ENCODE measurements around the gene EFCAB11. TPM values are rescaled to one million over a fixed set of nuclear protein-coding genes. Genes with fewer than 3 reads are reported as not detected.

EFCAB11 gene
- total RNA-seq, 5 donors from 2014 or later (not counting 1 experiment from before 2014, with no cell fraction given) = 1.1 to 2.4 (median 1.5) TPM

- Histone ChIP-seq H3K9me3 (no peaks in the 10 kb centered on the region), H3K4me1 (ENCODE audit: control insufficient read depth in 1 of 2, extremely low read depth in 1 of 2, insufficient read depth in 2 of 2, low read length in 2 of 2) (peaks cover 0 to 2% of the 10 kb centered on the region in 2 experiments), H3K4me3 (ENCODE audit: control insufficient read depth in 1 of 2, extremely low read depth in 1 of 2, low read length in 1 of 2) (no peak overlapping the region), H3K36me3 (ENCODE audit: control insufficient read depth in 2 of 2, extremely low read depth in 1 of 2, insufficient read depth in 1 of 2, low read length in 1 of 2) (no peaks in the 10 kb centered on the region), H3K27me3 (replicated peaks in 1 of 2; ENCODE audit: control insufficient read depth in 2 of 2, extremely low read depth in 1 of 2, insufficient read depth in 2 of 2, low read length in 1 of 2) (no peaks in the 10 kb centered on the region), H3K27ac (ENCODE audit: low read length) (no peak overlapping the region)
- WGBS (ENCODE audit: insufficient coverage) = no CpG with 5 or more reads among the region's 2 CpGs
- peaks cover 0 to 3% (median 3%) of the 10 kb centered on the region in 3 donors for H3K4me1 Mint-ChIP-seq
- H3K27ac Mint-ChIP-seq = no peak overlapping the region
- DNase-seq = no peak
- ChIA-PET CTCF (interaction anchor here in 1 of 2 donors (0.7 kb wide), 1 partner anchor 871 kb away, joined by 3 read pairs; no protein-coding TSS in a partner anchor), POLR2A (no interaction called here)
- no peak for ATAC-seq (replicated peaks in 1 of 4)
- H3K27me3 Mint-ChIP-seq = peaks cover 4 to 20% of the 10 kb centered on the region in 2 donors
- no peaks in the 10 kb centered on the region for H3K9me3 Mint-ChIP-seq
- H3K36me3 Mint-ChIP-seq = no peaks in the 10 kb centered on the region
- H3K4me3 Mint-ChIP-seq = no peak overlapping the region
These were observed 42.3 kb downstream of the EFCAB11 start for GRCh38 chr14:89912221-89912620.

GRCh38 chr14:89911010-89911919, 43.3 kb downstream of the EFCAB11 start:
- POLR2A ChIA-PET = interaction anchor here in 1 of 2 donors (0.7 kb wide), 1 partner anchor 888 kb away, joined by 3 read pairs; no protein-coding TSS in a partner anchor
- CTCF ChIA-PET = interaction anchor here (0.7 to 1.3 kb wide), 3 partner anchors 734 to 870 kb away, joined by 3 to 5 read pairs (median 3); no protein-coding TSS in a partner anchor
- Mint-ChIP-seq H3K4me3 (no peak overlapping the region), H3K9me3 (no peaks in the 10 kb centered on the region), H3K4me1 (peaks cover 0 to 3% (median 3%) of the 10 kb centered on the region in 3 donors), H3K27ac (no peak overlapping the region), H3K27me3 (peaks cover 4 to 20% of the 10 kb centered on the region in 2 donors), H3K36me3 (no peaks in the 10 kb centered on the region)
- no peak for DNase-seq
- Histone ChIP-seq H3K27me3 (replicated peaks in 1 of 2; ENCODE audit: control insufficient read depth in 2 of 2, extremely low read depth in 1 of 2, insufficient read depth in 2 of 2, low read length in 1 of 2) (no peaks in the 10 kb centered on the region), H3K9me3 (no peaks in the 10 kb centered on the region), H3K4me3 (ENCODE audit: control insufficient read depth in 1 of 2, extremely low read depth in 1 of 2, low read length in 1 of 2) (no peak overlapping the region), H3K36me3 (ENCODE audit: control insufficient read depth in 2 of 2, extremely low read depth in 1 of 2, insufficient read depth in 1 of 2, low read length in 1 of 2) (no peaks in the 10 kb centered on the region), H3K4me1 (ENCODE audit: control insufficient read depth in 1 of 2, extremely low read depth in 1 of 2, insufficient read depth in 2 of 2, low read length in 2 of 2) (peaks cover 0 to 2% of the 10 kb centered on the region in 2 experiments), H3K27ac (ENCODE audit: low read length) (no peak overlapping the region)
- 53% methylated on average over 6 of the region's 11 CpGs for WGBS (ENCODE audit: insufficient coverage)
- ATAC-seq (replicated peaks in 1 of 4) = no peak

- Mint-ChIP-seq H3K36me3 (no peaks in the 10 kb centered on the region), H3K4me1 (peaks cover 0 to 3% (median 3%) of the 10 kb centered on the region in 3 donors), H3K27me3 (peaks cover 4 to 20% of the 10 kb centered on the region in 2 donors), H3K27ac (no peak overlapping the region), H3K9me3 (no peaks in the 10 kb centered on the region), H3K4me3 (no peak overlapping the region)
- POLR2A ChIA-PET = interaction anchor here in 1 of 2 donors (0.7 kb wide), 1 partner anchor 888 kb away, joined by 3 read pairs; no protein-coding TSS in a partner anchor
- no CpG with 5 or more reads among the region's 5 CpGs for WGBS (ENCODE audit: insufficient coverage)
- H3K9me3 ChIP-seq = no peaks in the 10 kb centered on the region
- H3K27ac ChIP-seq (ENCODE audit: low read length) = no peak overlapping the region
- no peaks in the 10 kb centered on the region for H3K27me3 ChIP-seq (replicated peaks in 1 of 2; ENCODE audit: control insufficient read depth in 2 of 2, extremely low read depth in 1 of 2, insufficient read depth in 2 of 2, low read length in 1 of 2)
- ATAC-seq (replicated peaks in 1 of 4) (no peak), DNase-seq (no peak)
- H3K4me1 ChIP-seq (ENCODE audit: control insufficient read depth in 1 of 2, extremely low read depth in 1 of 2, insufficient read depth in 2 of 2, low read length in 2 of 2) = peaks cover 0 to 2% of the 10 kb centered on the region in 2 experiments
- CTCF ChIA-PET = interaction anchor here (1.0 to 1.3 kb wide), 2 partner anchors 733 to 870 kb away, joined by 3 to 5 read pairs; no protein-coding TSS in a partner anchor
- no peak overlapping the region for H3K4me3 ChIP-seq (ENCODE audit: control insufficient read depth in 1 of 2, extremely low read depth in 1 of 2, low read length in 1 of 2)
- H3K36me3 ChIP-seq (ENCODE audit: control insufficient read depth in 2 of 2, extremely low read depth in 1 of 2, insufficient read depth in 1 of 2, low read length in 1 of 2) = no peaks in the 10 kb centered on the region
These were observed 43.9 kb downstream of the EFCAB11 start for GRCh38 chr14:89910691-89911009.

GRCh38 chr14:89909586-89909985, 44.9 kb downstream of the EFCAB11 start:
- Histone ChIP-seq H3K27ac (ENCODE audit: low read length) (no peak overlapping the region), H3K36me3 (ENCODE audit: control insufficient read depth in 2 of 2, extremely low read depth in 1 of 2, insufficient read depth in 1 of 2, low read length in 1 of 2) (no peaks in the 10 kb centered on the region), H3K9me3 (no peaks in the 10 kb centered on the region), H3K27me3 (replicated peaks in 1 of 2; ENCODE audit: control insufficient read depth in 2 of 2, extremely low read depth in 1 of 2, insufficient read depth in 2 of 2, low read length in 1 of 2) (no peaks in the 10 kb centered on the region), H3K4me3 (ENCODE audit: control insufficient read depth in 1 of 2, extremely low read depth in 1 of 2, low read length in 1 of 2) (no peak overlapping the region), H3K4me1 (ENCODE audit: control insufficient read depth in 1 of 2, extremely low read depth in 1 of 2, insufficient read depth in 2 of 2, low read length in 2 of 2) (no peaks in the 10 kb centered on the region)
- no peak for DNase-seq
- H3K27ac Mint-ChIP-seq = no peak overlapping the region
- no peak for ATAC-seq (replicated peaks in 1 of 4)
- no peaks in the 10 kb centered on the region for H3K9me3 Mint-ChIP-seq
- no peaks in the 10 kb centered on the region for H3K36me3 Mint-ChIP-seq
- WGBS (ENCODE audit: insufficient coverage) = 97% methylated on average over 5 of the region's 9 CpGs
- H3K4me3 Mint-ChIP-seq = no peak overlapping the region
- CTCF ChIA-PET = no interaction called here
- POLR2A ChIA-PET = no interaction called here
- H3K4me1 Mint-ChIP-seq = peaks cover 0 to under 1% (median under 1%) of the 10 kb centered on the region in 3 donors
- H3K27me3 Mint-ChIP-seq = peaks cover 0 to 20% of the 10 kb centered on the region in 2 donors

GRCh38 chr14:89908712-89909450, 45.6 kb downstream of the EFCAB11 start:
- Histone ChIP-seq H3K4me1 (ENCODE audit: control insufficient read depth in 1 of 2, extremely low read depth in 1 of 2, insufficient read depth in 2 of 2, low read length in 2 of 2) (no peaks in the 10 kb centered on the region), H3K27me3 (replicated peaks in 1 of 2; ENCODE audit: control insufficient read depth in 2 of 2, extremely low read depth in 1 of 2, insufficient read depth in 2 of 2, low read length in 1 of 2) (no peaks in the 10 kb centered on the region), H3K4me3 (ENCODE audit: control insufficient read depth in 1 of 2, extremely low read depth in 1 of 2, low read length in 1 of 2) (no peak overlapping the region), H3K9me3 (no peaks in the 10 kb centered on the region), H3K27ac (ENCODE audit: low read length) (no peak overlapping the region), H3K36me3 (ENCODE audit: control insufficient read depth in 2 of 2, extremely low read depth in 1 of 2, insufficient read depth in 1 of 2, low read length in 1 of 2) (no peaks in the 10 kb centered on the region)
- Mint-ChIP-seq H3K27me3 (peaks cover 0 to 23% of the 10 kb centered on the region in 2 donors), H3K27ac (no peak overlapping the region), H3K36me3 (no peaks in the 10 kb centered on the region), H3K9me3 (no peaks in the 10 kb centered on the region), H3K4me3 (no peak overlapping the region), H3K4me1 (peaks cover 0 to 7% (median 7%) of the 10 kb centered on the region in 3 donors)
- 87% methylated on average over 6 of the region's 9 CpGs for WGBS (ENCODE audit: insufficient coverage)
- CTCF ChIA-PET = no interaction called here
- ATAC-seq (replicated peaks in 1 of 4) = no peak
- DNase-seq = no peak
- POLR2A ChIA-PET = interaction anchor here in 1 of 2 donors (0.6 kb wide), 1 partner anchor 48 kb away, joined by 4 read pairs; no protein-coding TSS in a partner anchor

- peaks cover 9 to 18% (median 17%) of the 10 kb centered on the region in 3 donors for H3K4me1 Mint-ChIP-seq
- no peak overlapping the region for H3K27ac Mint-ChIP-seq
- Histone ChIP-seq H3K27ac (ENCODE audit: low read length) (no peak overlapping the region), H3K9me3 (no peaks in the 10 kb centered on the region), H3K4me1 (ENCODE audit: control insufficient read depth in 1 of 2, extremely low read depth in 1 of 2, insufficient read depth in 2 of 2, low read length in 2 of 2) (peaks cover 0 to 6% of the 10 kb centered on the region in 2 experiments), H3K4me3 (ENCODE audit: control insufficient read depth in 1 of 2, extremely low read depth in 1 of 2, low read length in 1 of 2) (no peak overlapping the region), H3K36me3 (ENCODE audit: control insufficient read depth in 2 of 2, extremely low read depth in 1 of 2, insufficient read depth in 1 of 2, low read length in 1 of 2) (no peaks in the 10 kb centered on the region), H3K27me3 (replicated peaks in 1 of 2; ENCODE audit: control insufficient read depth in 2 of 2, extremely low read depth in 1 of 2, insufficient read depth in 2 of 2, low read length in 1 of 2) (no peaks in the 10 kb centered on the region)
- ChIA-PET POLR2A (no interaction called here), CTCF (interaction anchor here in 1 of 2 donors (0.6 kb wide), 1 partner anchor 158 kb away, joined by 3 read pairs; no protein-coding TSS in a partner anchor)
- H3K9me3 Mint-ChIP-seq = no peaks in the 10 kb centered on the region
- H3K27me3 Mint-ChIP-seq = peaks cover 0 to 23% of the 10 kb centered on the region in 2 donors
- WGBS (ENCODE audit: insufficient coverage) = 95% methylated on average over 2 of the region's 4 CpGs
- no peak for ATAC-seq (replicated peaks in 1 of 4)
- H3K36me3 Mint-ChIP-seq = no peaks in the 10 kb centered on the region
- DNase-seq = no peak
- no peak overlapping the region for H3K4me3 Mint-ChIP-seq
These were observed 46.9 kb downstream of the EFCAB11 start for GRCh38 chr14:89907655-89908054.

Measured in T-cell (primary cell).